ENCODE results near the gene USP48. TPM values are rescaled to one million over a fixed set of nuclear protein-coding genes. Genes with fewer than 3 reads are reported as not detected.

USP48 gene
- total and polyA plus RNA-seq, 2 of the 4 experiments (the other 2 are of a cell fraction), result 24.7 to 25.0 TPM

DNA sequence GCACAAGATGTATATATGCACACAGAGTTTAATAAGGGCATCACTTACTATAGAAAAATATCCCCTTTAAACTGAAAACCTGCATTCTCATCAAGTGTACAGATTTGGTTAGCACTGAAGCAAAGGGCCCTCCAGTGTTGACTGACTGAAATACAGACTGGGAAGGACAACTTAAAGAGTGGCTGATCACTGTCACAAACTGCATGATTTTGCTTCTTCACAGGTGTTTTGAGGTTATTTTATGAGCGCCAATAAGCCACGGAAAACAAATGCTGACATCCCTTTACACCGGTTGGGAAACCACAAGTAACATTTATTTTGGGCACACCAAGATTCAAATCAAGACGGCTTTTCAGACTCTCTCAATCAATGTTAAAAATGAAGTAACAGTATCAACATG lies 82.9 kb downstream of the USP48 start:
- Histone ChIP-seq H3K56ac (ENCODE audit: extremely low read depth, insufficient read depth, low read length) (no peak overlapping the region), H3K9ac (ENCODE audit: low read depth, low read length) (no peak overlapping the region), H3K36me3 (ENCODE audit: control insufficient read depth, insufficient read depth, low read length) (peaks cover 12% of the 10 kb centered on the region), H4K20me1 (ENCODE audit: insufficient read depth, low read length) (0 out of 2 replicates have a peak, but pooled peaks cover 3% of the 10 kb centered on the region), H2AFZ (replicated peaks; ENCODE audit: low read length, poor library complexity) (no peak overlapping the region), H3K79me1 (ENCODE audit: low read depth in 1 of 2, low read length in 2 of 2) (peaks cover 11 to 43% of the 10 kb centered on the region in 2 experiments; a peak in 2 of 4 replicates), H3K4me1 (ENCODE audit: control insufficient read depth, insufficient read depth, low read length) (peaks cover 4% of the 10 kb centered on the region), H3K9me1 (ENCODE audit: insufficient read depth, low read length) (peaks cover 7% of the 10 kb centered on the region; the same call in 1 of the 2 replicates), H3K4me2 (ENCODE audit: low read depth, low read length) (no peak overlapping the region), H3K4ac (ENCODE audit: low read depth, low read length) (no peak overlapping the region), H2BK15ac (ENCODE audit: low read depth, low read length) (no peak overlapping the region), H3K23ac (ENCODE audit: low read depth, low read length) (no peak overlapping the region), H3K9me3 (ENCODE audit: control insufficient read depth, insufficient read depth, low read length) (no peaks in the 10 kb centered on the region), H3K4me3 (ENCODE audit: insufficient read depth, low read depth, low read length) (no peak overlapping the region), H3K27me3 (ENCODE audit: control insufficient read depth, insufficient read depth, low read length) (no peaks in the 10 kb centered on the region), H4K5ac (ENCODE audit: low read depth, low read length) (no peak overlapping the region), H2BK20ac (ENCODE audit: low read depth, low read length) (no peak overlapping the region), H3K27ac (ENCODE audit: insufficient read depth, low read length) (no peak overlapping the region), H3K14ac (replicated peaks; ENCODE audit: low read depth, low read length) (no peak overlapping the region), H2BK120ac (ENCODE audit: low read depth, low read length) (no peak overlapping the region), H3K18ac (ENCODE audit: low read depth, low read length) (no peak overlapping the region), H2BK5ac (ENCODE audit: low read depth, low read length, poor library complexity, severe bottlenecking) (no peak overlapping the region), H4K91ac (ENCODE audit: insufficient read depth, low read depth, low read length) (no peak overlapping the region), H2AK5ac (ENCODE audit: low read depth, low read length) (no peak overlapping the region), H4K8ac (ENCODE audit: low read depth in 2 of 2, low read length in 2 of 2) (no peak overlapping the region), H2AK9ac (replicated peaks; ENCODE audit: low read depth, low read length, poor library complexity) (no peak overlapping the region)
- dilution Hi-C loops (cut with HindIII; ENCODE audit: low sequenced_read_pairs, unreplicated experiment), result no loop called here
- WGBS, 2 experiments (ENCODE audit: extremely low coverage in 2 of 2, insufficient read length in 1 of 2), result 95% methylated on average over 4 of the region's 4 CpGs; no CpG with 5 or more reads in 1 of the 2 experiments
- DNase-seq (no peak), ATAC-seq (ENCODE audit: low read depth) (no peak)
- CTCF ChIA-PET, result no interaction called here
- TF ChIP-seq BHLHE40 (IDR thresholded peaks at IDR 0.05; ENCODE audit: low read depth, low read length), result no peak
- TF ChIP-seq MAFK (IDR thresholded peaks at IDR 0.05; ENCODE audit: low read depth, low read length), result no peak
- TF ChIP-seq FOS (IDR thresholded peaks at IDR 0.05; ENCODE audit: low read depth, low read length), result no peak
- no peak for TF ChIP-seq CEBPB (IDR thresholded peaks at IDR 0.05; ENCODE audit: low read depth, low read length)
- TF ChIP-seq MXI1 (IDR thresholded peaks at IDR 0.05; ENCODE audit: borderline replicate concordance, low read depth, low read length), result no peak
- no peak for TF ChIP-seq NFE2L2 (IDR thresholded peaks at IDR 0.05; ENCODE audit: low read depth, low read length)
- TF ChIP-seq SMC3 (IDR thresholded peaks at IDR 0.05; ENCODE audit: low read depth, low read length), result no peak
- no peak for TF ChIP-seq USF2 (IDR thresholded peaks at IDR 0.05; ENCODE audit: low read depth, low read length)
- TF ChIP-seq RFX5 (IDR thresholded peaks at IDR 0.05; ENCODE audit: low read depth, low read length), result no peak
- TF ChIP-seq, protein P1, sequence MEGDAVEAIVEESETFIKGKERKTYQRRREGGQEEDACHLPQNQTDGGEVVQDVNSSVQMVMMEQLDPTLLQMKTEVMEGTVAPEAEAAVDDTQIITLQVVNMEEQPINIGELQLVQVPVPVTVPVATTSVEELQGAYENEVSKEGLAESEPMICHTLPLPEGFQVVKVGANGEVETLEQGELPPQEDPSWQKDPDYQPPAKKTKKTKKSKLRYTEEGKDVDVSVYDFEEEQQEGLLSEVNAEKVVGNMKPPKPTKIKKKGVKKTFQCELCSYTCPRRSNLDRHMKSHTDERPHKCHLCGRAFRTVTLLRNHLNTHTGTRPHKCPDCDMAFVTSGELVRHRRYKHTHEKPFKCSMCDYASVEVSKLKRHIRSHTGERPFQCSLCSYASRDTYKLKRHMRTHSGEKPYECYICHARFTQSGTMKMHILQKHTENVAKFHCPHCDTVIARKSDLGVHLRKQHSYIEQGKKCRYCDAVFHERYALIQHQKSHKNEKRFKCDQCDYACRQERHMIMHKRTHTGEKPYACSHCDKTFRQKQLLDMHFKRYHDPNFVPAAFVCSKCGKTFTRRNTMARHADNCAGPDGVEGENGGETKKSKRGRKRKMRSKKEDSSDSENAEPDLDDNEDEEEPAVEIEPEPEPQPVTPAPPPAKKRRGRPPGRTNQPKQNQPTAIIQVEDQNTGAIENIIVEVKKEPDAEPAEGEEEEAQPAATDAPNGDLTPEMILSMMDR (conservative IDR thresholded peaks at IDR 0.05; ENCODE audit: low read depth, low read length), result no peak
- intact Hi-C loops (cut with micrococcal nuclease), result loop anchor here (10.0 kb wide), 1 partner anchor 265 kb away; no protein-coding TSS in a partner anchor
- POLR2A ChIA-PET (ENCODE audit: unreplicated experiment), result no interaction called here
- in situ Hi-C loops (cut with MboI; ENCODE audit: low sequenced_read_pairs), result loop anchor here (25.0 kb wide), 1 partner anchor 262 kb away; no protein-coding TSS in a partner anchor
- no TSS peak for BruUV-seq (replicated peaks)

All from IMR-90 (cell line).